ENCODE results near the gene FBLN2.

DNA sequence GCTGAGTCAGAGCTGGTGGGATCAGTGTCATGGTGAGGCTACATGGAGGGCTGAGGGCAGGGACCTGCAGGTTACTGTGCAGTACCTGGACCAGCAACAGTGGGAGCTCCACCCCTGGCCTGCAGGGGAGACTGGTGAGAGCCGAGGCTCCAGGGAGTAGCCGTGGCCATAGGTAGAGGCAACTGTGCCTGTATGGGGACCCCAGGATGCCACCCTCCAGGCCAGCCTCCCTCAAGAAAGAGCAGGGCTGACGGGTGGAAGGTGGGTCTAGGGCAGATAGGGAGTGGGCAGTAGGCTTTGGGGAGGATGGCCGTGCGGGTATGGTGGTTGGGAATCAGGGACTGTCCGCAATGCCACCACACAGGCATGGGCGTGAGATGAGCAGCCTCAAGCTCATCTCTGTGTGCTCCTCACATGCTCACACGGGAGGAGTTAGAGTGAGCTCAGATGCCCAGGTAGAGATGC is 35.5 kb downstream of the FBLN2 start:
- TF ChIP-seq, protein P1, sequence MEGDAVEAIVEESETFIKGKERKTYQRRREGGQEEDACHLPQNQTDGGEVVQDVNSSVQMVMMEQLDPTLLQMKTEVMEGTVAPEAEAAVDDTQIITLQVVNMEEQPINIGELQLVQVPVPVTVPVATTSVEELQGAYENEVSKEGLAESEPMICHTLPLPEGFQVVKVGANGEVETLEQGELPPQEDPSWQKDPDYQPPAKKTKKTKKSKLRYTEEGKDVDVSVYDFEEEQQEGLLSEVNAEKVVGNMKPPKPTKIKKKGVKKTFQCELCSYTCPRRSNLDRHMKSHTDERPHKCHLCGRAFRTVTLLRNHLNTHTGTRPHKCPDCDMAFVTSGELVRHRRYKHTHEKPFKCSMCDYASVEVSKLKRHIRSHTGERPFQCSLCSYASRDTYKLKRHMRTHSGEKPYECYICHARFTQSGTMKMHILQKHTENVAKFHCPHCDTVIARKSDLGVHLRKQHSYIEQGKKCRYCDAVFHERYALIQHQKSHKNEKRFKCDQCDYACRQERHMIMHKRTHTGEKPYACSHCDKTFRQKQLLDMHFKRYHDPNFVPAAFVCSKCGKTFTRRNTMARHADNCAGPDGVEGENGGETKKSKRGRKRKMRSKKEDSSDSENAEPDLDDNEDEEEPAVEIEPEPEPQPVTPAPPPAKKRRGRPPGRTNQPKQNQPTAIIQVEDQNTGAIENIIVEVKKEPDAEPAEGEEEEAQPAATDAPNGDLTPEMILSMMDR (IDR thresholded peaks at IDR 0.05) = no peak
- no peak for TF ChIP-seq POLR2A (IDR thresholded peaks at IDR 0.05)

Measured in vagina (tissue), 2 donors.